HL-60 (cell line): ENCODE measurements around the gene AURKB.

ENCODE experiments used
- CTCF ChIP-seq: IDR thresholded peaks from one replicate; pipeline ENCODE4 v1.5.1; 2011; ENCODE audit warnings: low read length, control low read depth, inconsistent platforms; ENCODE audit not compliant: insufficient read depth
- POLR2AphosphoS5 ChIP-seq: IDR thresholded peaks from 2 replicates; pipeline ENCODE4 v1.6.1; 2012; ENCODE audit warnings: low read depth
- REST ChIP-seq: IDR thresholded peaks from 2 replicates; pipeline ENCODE4 v1.6.1; 2012; ENCODE audit warnings: low read depth; ENCODE audit not compliant: insufficient replicate concordance

- TF ChIP-seq POLR2AphosphoS5 (no peak), CTCF (no peak), REST (no peak)
These were observed 11.4 kb upstream of the AURKB start for GRCh38 chr17:8221663-8222379.
